HUES6 (cell line): ENCODE measurements around the gene UGT1A1.

Experiments used
- H3K27ac ChIP-seq: 2 replicates; pipeline ENCODE4 v1.7.0; 2013; ENCODE audit warnings: low read depth, mild to moderate bottlenecking, low read length, inconsistent platforms
- H3K27me3 ChIP-seq: 2 replicates; pipeline ENCODE4 v1.6.1; 2013; ENCODE audit warnings: low read length; ENCODE audit not compliant: control insufficient read depth, insufficient read depth
- H3K36me3 ChIP-seq: 2 replicates; pipeline ENCODE4 v1.6.1; 2013; ENCODE audit warnings: low read length; ENCODE audit not compliant: control insufficient read depth, insufficient read depth
- H3K4me1 ChIP-seq: 2 replicates; pipeline ENCODE4 v1.6.1; 2013; ENCODE audit warnings: low read length; ENCODE audit not compliant: control insufficient read depth, insufficient read depth
- H3K4me3 ChIP-seq: 2 replicates; pipeline ENCODE4 v1.5.1; 2013; ENCODE audit warnings: low read depth, low read length
- H3K9ac ChIP-seq: one replicate; pipeline ENCODE4 v1.6.1; 2013; ENCODE audit warnings: mild to moderate bottlenecking, low read length
- H3K9me3 ChIP-seq: 2 replicates; pipeline ENCODE4 v1.6.1; 2013; ENCODE audit warnings: low read depth, low read length; ENCODE audit not compliant: control insufficient read depth, insufficient read depth

Gene UGT1A1

DNA sequence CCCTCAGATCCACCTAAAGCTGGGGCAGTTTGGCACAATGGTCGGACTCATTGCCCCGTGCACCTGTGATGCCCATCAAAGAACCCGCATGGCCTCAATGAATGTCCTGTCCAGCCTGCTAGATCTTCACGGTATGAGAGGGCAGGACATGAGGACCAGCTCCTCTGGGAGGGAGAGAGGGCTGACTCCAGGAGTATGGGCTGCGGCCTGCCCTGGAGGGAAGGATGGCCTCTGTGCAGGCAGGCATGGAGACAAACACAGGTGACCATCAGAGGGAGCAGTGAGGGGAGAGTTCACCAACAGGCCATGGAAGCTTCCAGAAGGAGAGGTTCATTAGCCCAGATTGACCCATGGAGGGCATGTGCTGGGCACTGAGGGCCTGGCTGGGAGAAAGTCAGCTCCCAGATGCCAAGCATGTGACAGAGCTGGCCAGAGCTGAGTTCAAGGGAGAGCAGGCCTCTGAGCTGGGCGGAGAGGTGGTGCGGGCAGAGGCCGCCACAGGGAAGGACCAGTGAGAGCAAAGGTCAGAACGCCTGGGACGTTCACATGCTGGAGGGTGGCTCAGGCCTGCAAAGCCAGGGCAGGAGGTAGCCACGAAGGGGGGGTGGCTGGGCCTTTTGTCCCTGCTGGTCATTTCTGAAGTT is 58.0 kb downstream of the UGT1A1 start:
- Histone ChIP-seq H3K9me3 (no peaks in the 10 kb centered on the region), H3K27me3 (no peaks in the 10 kb centered on the region), H3K36me3 (no peaks in the 10 kb centered on the region), H3K4me1 (no peaks in the 10 kb centered on the region), H3K27ac (no peak overlapping the region), H3K4me3 (no peak overlapping the region), H3K9ac (no peak overlapping the region)

DNA sequence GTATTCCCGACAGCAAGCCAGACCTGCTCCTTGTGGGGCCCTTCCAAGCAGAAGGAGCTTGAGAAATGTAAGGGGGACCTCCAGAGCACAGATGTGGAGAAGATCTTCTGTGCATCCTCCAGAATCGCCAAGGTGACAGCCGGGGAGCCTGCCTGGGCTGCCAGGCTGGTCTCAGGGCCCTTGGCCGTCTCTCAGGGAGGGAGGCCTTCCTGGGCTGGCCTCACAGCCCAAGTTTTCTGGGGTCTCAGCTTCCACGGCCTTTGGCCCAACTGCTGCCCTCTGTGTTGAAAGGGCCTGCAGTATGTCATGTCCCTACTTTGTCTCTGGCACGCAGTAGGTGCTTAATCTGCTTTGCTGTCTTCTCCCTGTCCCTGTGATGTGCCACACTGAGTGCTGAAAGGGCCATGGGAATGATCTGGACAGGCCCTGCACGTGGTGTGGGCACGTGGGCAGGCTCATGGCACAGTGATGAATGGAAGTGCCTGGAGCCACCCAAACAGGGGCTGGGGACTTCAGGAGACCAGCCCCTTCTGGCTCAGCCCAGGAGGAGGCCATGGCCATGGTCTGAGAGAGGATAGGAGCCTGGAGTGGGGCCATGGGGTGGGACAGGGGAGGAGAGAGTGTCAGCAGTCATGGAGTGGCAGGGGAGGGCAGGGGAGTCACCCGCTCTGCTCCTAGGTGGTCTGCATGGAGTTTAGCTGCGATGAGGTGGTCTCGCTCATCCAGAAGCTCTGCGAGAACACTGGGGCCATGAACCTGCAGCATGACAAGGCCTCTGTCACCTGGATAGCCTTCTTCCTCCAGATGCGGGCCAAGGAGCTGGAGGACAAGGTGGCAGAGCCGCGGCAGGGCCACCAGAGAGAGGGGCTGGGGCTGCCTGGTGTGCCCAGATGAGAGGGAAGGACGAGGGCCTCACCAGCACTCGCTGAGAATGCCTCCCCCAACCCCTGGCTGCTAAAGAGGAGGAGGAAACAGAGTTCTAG is 58.9 kb downstream of the UGT1A1 start:
- Histone ChIP-seq H3K9ac (no peak overlapping the region), H3K27ac (no peak overlapping the region), H3K4me1 (no peaks in the 10 kb centered on the region), H3K9me3 (no peaks in the 10 kb centered on the region), H3K36me3 (no peaks in the 10 kb centered on the region), H3K27me3 (no peaks in the 10 kb centered on the region), H3K4me3 (no peak overlapping the region)

GRCh38 chr2:233819884-233820773 is 60.1 kb downstream of the UGT1A1 start:
- Histone ChIP-seq H3K36me3 (no peaks in the 10 kb centered on the region), H3K4me3 (no peak overlapping the region), H3K4me1 (no peaks in the 10 kb centered on the region), H3K9ac (no peak overlapping the region), H3K27ac (no peak overlapping the region), H3K27me3 (no peaks in the 10 kb centered on the region), H3K9me3 (no peaks in the 10 kb centered on the region)

- no peaks in the 10 kb centered on the region for H3K4me1 ChIP-seq
- H3K9ac ChIP-seq: no peak overlapping the region
- H3K4me3 ChIP-seq: no peak overlapping the region
- no peaks in the 10 kb centered on the region for H3K36me3 ChIP-seq
- H3K27ac ChIP-seq: no peak overlapping the region
- H3K9me3 ChIP-seq: no peaks in the 10 kb centered on the region
- H3K27me3 ChIP-seq: no peaks in the 10 kb centered on the region
These were observed 60.7 kb downstream of the UGT1A1 start for GRCh38 chr2:233820774-233821105.

- H3K4me3 ChIP-seq: no peak overlapping the region
- no peak overlapping the region for H3K9ac ChIP-seq
- no peaks in the 10 kb centered on the region for H3K36me3 ChIP-seq
- no peaks in the 10 kb centered on the region for H3K9me3 ChIP-seq
- no peaks in the 10 kb centered on the region for H3K27me3 ChIP-seq
- no peak overlapping the region for H3K27ac ChIP-seq
- H3K4me1 ChIP-seq: no peaks in the 10 kb centered on the region
These were observed 61.1 kb downstream of the UGT1A1 start for GRCh38 chr2:233821196-233821595.

GRCh38 chr2:233821709-233822100 is 61.6 kb downstream of the UGT1A1 start:
- H3K9ac ChIP-seq: no peak overlapping the region
- H3K9me3 ChIP-seq: no peaks in the 10 kb centered on the region
- H3K4me1 ChIP-seq: no peaks in the 10 kb centered on the region
- H3K4me3 ChIP-seq: no peak overlapping the region
- no peaks in the 10 kb centered on the region for H3K27me3 ChIP-seq
- no peak overlapping the region for H3K27ac ChIP-seq
- no peaks in the 10 kb centered on the region for H3K36me3 ChIP-seq

GRCh38 chr2:233822101-233822771 is 62.2 kb downstream of the UGT1A1 start:
- H3K27me3 ChIP-seq: no peaks in the 10 kb centered on the region
- no peaks in the 10 kb centered on the region for H3K4me1 ChIP-seq
- no peaks in the 10 kb centered on the region for H3K36me3 ChIP-seq
- H3K4me3 ChIP-seq: no peak overlapping the region
- no peaks in the 10 kb centered on the region for H3K9me3 ChIP-seq
- no peak overlapping the region for H3K27ac ChIP-seq
- H3K9ac ChIP-seq: no peak overlapping the region
